ENCODE results near the gene UNC80. TPM values are rescaled to one million over a fixed set of nuclear protein-coding genes. Genes with fewer than 3 reads are reported as not detected.

Gene UNC80
- total and polyA plus RNA-seq, 2 of the 13 experiments (the other 11 are each of a cell fraction or from before 2014, with no cell fraction given), result not detected

DNA sequence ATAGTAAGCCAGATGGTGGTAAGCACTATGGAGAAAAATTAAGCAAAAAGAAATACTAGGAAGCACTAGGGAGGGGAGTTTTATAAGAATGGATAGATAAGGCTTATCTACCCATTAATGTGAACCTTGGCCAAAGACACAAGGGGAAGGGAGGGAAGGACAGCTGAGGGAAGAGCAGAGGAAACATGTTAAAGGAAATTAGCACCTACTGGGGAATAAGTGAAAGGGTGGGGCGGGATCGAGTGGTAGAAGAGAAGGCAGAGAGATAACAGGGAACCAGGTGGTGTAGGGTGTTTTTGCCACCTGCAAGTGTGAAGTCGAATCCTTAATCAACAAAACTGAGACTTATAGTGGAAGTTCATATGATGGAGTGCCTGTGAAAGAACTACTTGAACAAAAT is 1.7 kb downstream of the UNC80 start:
- POLR2A ChIA-PET, result no interaction called here
- Histone ChIP-seq H4K20me1 (ENCODE audit: insufficient read depth, low read length) (no peaks in the 10 kb centered on the region), H3K36me3 (replicated peaks in 1 of 2; ENCODE audit: control insufficient read depth in 1 of 2, insufficient read depth in 2 of 2, low read length in 2 of 2) (no peaks in the 10 kb centered on the region), H3K4me1 (ENCODE audit: insufficient read depth, low read length) (no peaks in the 10 kb centered on the region), H2AFZ (ENCODE audit: low read length) (no peak overlapping the region), H3K79me2 (ENCODE audit: insufficient read depth, low read length) (no peaks in the 10 kb centered on the region), H3K9me3 (ENCODE audit: low read length) (no peaks in the 10 kb centered on the region), H3K4me3 (replicated peaks in 1 of 3; ENCODE audit: insufficient read depth in 1 of 3, low read depth in 2 of 3, low read length in 3 of 3) (no peak overlapping the region), H3K27ac (ENCODE audit: extremely low read length, insufficient read depth, low read length) (no peak overlapping the region), H3K27me3 (ENCODE audit: control insufficient read depth in 1 of 2, insufficient read depth in 2 of 2, low read length in 2 of 2) (no peaks in the 10 kb centered on the region; a peak in 1 of 5 replicates), H3K9ac (ENCODE audit: insufficient read depth, low read depth, low read length) (no peak overlapping the region), H3K4me2 (ENCODE audit: low read depth, low read length) (no peak overlapping the region)
- under 1% methylated on average over 3 of the region's 3 CpGs for WGBS (ENCODE audit: low lambda C conversion rate)
- no peak for TF ChIP-seq FLYWCH1 (CRISPR knock-in tag; IDR thresholded peaks at IDR 0.05)
- no peak for TF ChIP-seq KLF9 (CRISPR knock-in tag; IDR thresholded peaks at IDR 0.05; ENCODE audit: low read depth)
- TF ChIP-seq, protein P1, sequence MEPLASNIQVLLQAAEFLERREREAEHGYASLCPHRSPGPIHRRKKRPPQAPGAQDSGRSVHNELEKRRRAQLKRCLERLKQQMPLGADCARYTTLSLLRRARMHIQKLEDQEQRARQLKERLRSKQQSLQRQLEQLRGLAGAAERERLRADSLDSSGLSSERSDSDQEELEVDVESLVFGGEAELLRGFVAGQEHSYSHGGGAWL (CRISPR knock-in tag; IDR thresholded peaks at IDR 0.05), result no peak
- in situ Hi-C loops (cut with HindIII; ENCODE audit: extremely low pct_ligation_motif_present, low pct_unique_long_range_greater_than_20kb) (no loop called here), intact Hi-C loops (cut with micrococcal nuclease; ENCODE audit: unreplicated experiment) (no loop called here)
- DNase-seq (ENCODE audit: low spot score), result no peak
- BruUV-seq (replicated peaks), result no TSS peak
- CTCF ChIA-PET (ENCODE audit: low intra/inter-chr PET ratio, low total read pairs), result no interaction called here
- ATAC-seq, result no peak
- FAIRE-seq, result no peak

DNA sequence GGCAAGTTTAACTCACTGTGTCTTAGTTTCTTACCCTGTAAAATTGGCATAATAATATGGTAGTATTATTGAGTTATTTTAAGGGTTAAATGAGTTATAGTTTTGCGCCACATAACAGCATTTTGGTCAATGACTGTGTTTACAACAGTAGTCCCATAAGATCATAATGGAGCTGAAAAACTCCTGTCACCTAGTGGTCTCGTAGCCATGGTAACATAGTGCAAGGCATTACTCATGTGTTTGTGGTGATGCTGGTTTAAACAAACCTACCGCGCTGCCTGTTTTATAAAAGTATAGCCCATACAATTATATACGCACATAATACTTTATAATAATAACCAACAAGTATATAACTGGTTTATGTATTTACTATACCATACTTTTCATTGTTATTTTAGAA is 15.8 kb downstream of the UNC80 start:
- Histone ChIP-seq H3K9ac (ENCODE audit: insufficient read depth, low read depth, low read length) (no peak overlapping the region), H2AFZ (ENCODE audit: low read length) (no peak overlapping the region), H3K9me3 (ENCODE audit: low read length) (no peaks in the 10 kb centered on the region), H3K27me3 (ENCODE audit: control insufficient read depth in 1 of 2, insufficient read depth in 2 of 2, low read length in 2 of 2) (no peaks in the 10 kb centered on the region), H3K4me2 (ENCODE audit: low read depth, low read length) (no peak overlapping the region), H3K4me1 (ENCODE audit: insufficient read depth, low read length) (no peaks in the 10 kb centered on the region), H3K36me3 (replicated peaks in 1 of 2; ENCODE audit: control insufficient read depth in 1 of 2, insufficient read depth in 2 of 2, low read length in 2 of 2) (no peaks in the 10 kb centered on the region), H3K79me2 (ENCODE audit: insufficient read depth, low read length) (no peaks in the 10 kb centered on the region), H3K27ac (ENCODE audit: extremely low read length, insufficient read depth, low read length) (no peak overlapping the region), H3K4me3 (replicated peaks in 1 of 3; ENCODE audit: insufficient read depth in 1 of 3, low read depth in 2 of 3, low read length in 3 of 3) (no peak overlapping the region), H4K20me1 (ENCODE audit: insufficient read depth, low read length) (no peaks in the 10 kb centered on the region)
- intact Hi-C loops (cut with micrococcal nuclease; ENCODE audit: unreplicated experiment), result no loop called here
- DNase-seq (ENCODE audit: low spot score) (no peak), ATAC-seq (no peak), FAIRE-seq (no peak)
- 62% methylated on average over 5 of the region's 5 CpGs for WGBS (ENCODE audit: low lambda C conversion rate)
- ChIA-PET POLR2A (no interaction called here), CTCF (ENCODE audit: low intra/inter-chr PET ratio, low total read pairs) (no interaction called here)
- no TSS peak for BruUV-seq (replicated peaks)
- no peak for TF ChIP-seq ZFP36L2 (CRISPR knock-in tag; IDR thresholded peaks at IDR 0.05)
- TF ChIP-seq, protein P2, sequence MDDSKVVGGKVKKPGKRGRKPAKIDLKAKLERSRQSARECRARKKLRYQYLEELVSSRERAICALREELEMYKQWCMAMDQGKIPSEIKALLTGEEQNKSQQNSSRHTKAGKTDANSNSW (CRISPR knock-in tag; IDR thresholded peaks at IDR 0.05; ENCODE audit: borderline replicate concordance), result no peak
- no peak for TF ChIP-seq ZNF205 (CRISPR knock-in tag; IDR thresholded peaks at IDR 0.05)
- TF ChIP-seq HMG20A (CRISPR knock-in tag; IDR thresholded peaks at IDR 0.05; ENCODE audit: borderline replicate concordance), result no peak
- TF ChIP-seq HNRNPUL1 (IDR thresholded peaks at IDR 0.05; ENCODE audit: low read depth, low read length), result no peak
- no peak for TF ChIP-seq ZNF562 (CRISPR knock-in tag; IDR thresholded peaks at IDR 0.05; ENCODE audit: borderline replicate concordance)
- TF ChIP-seq, protein P3, sequence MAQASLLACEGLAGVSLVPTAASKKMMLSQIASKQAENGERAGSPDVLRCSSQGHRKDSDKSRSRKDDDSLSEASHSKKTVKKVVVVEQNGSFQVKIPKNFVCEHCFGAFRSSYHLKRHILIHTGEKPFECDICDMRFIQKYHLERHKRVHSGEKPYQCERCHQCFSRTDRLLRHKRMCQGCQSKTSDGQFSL (CRISPR knock-in tag; IDR thresholded peaks at IDR 0.05), result no peak
- TF ChIP-seq ZNF432 (CRISPR knock-in tag; IDR thresholded peaks at IDR 0.05; ENCODE audit: borderline replicate concordance), result no peak
- TF ChIP-seq KLF16 (CRISPR knock-in tag; IDR thresholded peaks at IDR 0.05), result no peak
- no peak for TF ChIP-seq ARNT2 (CRISPR knock-in tag; IDR thresholded peaks at IDR 0.05; ENCODE audit: low read depth)
- TF ChIP-seq POLR2AphosphoS2 (IDR thresholded peaks at IDR 0.05; ENCODE audit: low read depth, low read length), result no peak
- TF ChIP-seq ZNF569 (CRISPR knock-in tag; IDR thresholded peaks at IDR 0.05; ENCODE audit: borderline replicate concordance), result no peak
- TF ChIP-seq ZNF124 (CRISPR knock-in tag; IDR thresholded peaks at IDR 0.05), result no peak
- no peak for TF ChIP-seq ZFP37 (CRISPR knock-in tag; IDR thresholded peaks at IDR 0.05; ENCODE audit: borderline replicate concordance)
- in situ Hi-C loops (cut with HindIII; ENCODE audit: extremely low pct_ligation_motif_present, low pct_unique_long_range_greater_than_20kb), result no loop called here
